Measurements from ENCODE around the gene ADAM15.

Gene ADAM15

GRCh38 chr1:155062702-155063411 lies 11.7 kb downstream of the ADAM15 start:
- peak; percentile 31 to 49 (median 43) for DNase-seq
- H3K9me3 ChIP-seq (ENCODE audit: control insufficient read depth, low read length): no peaks in the 10 kb centered on the region
- H3K36me3 ChIP-seq (ENCODE audit: control insufficient read depth, insufficient read depth, low read length): peaks cover 12% of the 10 kb centered on the region
- H3K4me3 ChIP-seq (ENCODE audit: insufficient read depth, low read depth, low read length, poor library complexity, severe bottlenecking): peak overlapping the region; percentile 92
- H3K27ac ChIP-seq (ENCODE audit: insufficient read depth, low read length, poor library complexity, severe bottlenecking): peak overlapping the region; percentile 15
- H3K4me1 ChIP-seq (ENCODE audit: control insufficient read depth, insufficient read depth, low read length, poor library complexity, severe bottlenecking): peaks cover 28% of the 10 kb centered on the region
- H3K27me3 ChIP-seq (replicated peaks; ENCODE audit: control insufficient read depth, insufficient read depth, low read length, poor library complexity, severe bottlenecking): no peaks in the 10 kb centered on the region

GRCh38 chr1:155063550-155064110 lies 12.5 kb downstream of the ADAM15 start, which contains the start of gene EFNA4:
TSS of gene EFNA4 (plus strand) at chr1:155063740. CDS start at chr1:155063824, 84 bp downstream.
- no peaks in the 10 kb centered on the region for H3K9me3 ChIP-seq (ENCODE audit: control insufficient read depth, low read length)
- peak; percentile 63 to 75 (median 73) for DNase-seq
- H3K27me3 ChIP-seq (replicated peaks; ENCODE audit: control insufficient read depth, insufficient read depth, low read length, poor library complexity, severe bottlenecking): no peaks in the 10 kb centered on the region
- peak within 1 kb of the TSS; percentile 92 for H3K4me3 ChIP-seq (ENCODE audit: insufficient read depth, low read depth, low read length, poor library complexity, severe bottlenecking)
- H3K27ac ChIP-seq (ENCODE audit: insufficient read depth, low read length, poor library complexity, severe bottlenecking): peak within 1 kb of the TSS; percentile 15
- H3K4me1 ChIP-seq (ENCODE audit: control insufficient read depth, insufficient read depth, low read length, poor library complexity, severe bottlenecking): peaks cover 28% of the 10 kb centered on the region
- H3K36me3 ChIP-seq (ENCODE audit: control insufficient read depth, insufficient read depth, low read length): peaks cover 6% of the 10 kb centered on the region

- H3K4me3 ChIP-seq (ENCODE audit: insufficient read depth, low read depth, low read length, poor library complexity, severe bottlenecking): peak overlapping the region; percentile 92
- H3K4me1 ChIP-seq (ENCODE audit: control insufficient read depth, insufficient read depth, low read length, poor library complexity, severe bottlenecking): peaks cover 28% of the 10 kb centered on the region
- H3K27me3 ChIP-seq (replicated peaks; ENCODE audit: control insufficient read depth, insufficient read depth, low read length, poor library complexity, severe bottlenecking): no peaks in the 10 kb centered on the region
- H3K36me3 ChIP-seq (ENCODE audit: control insufficient read depth, insufficient read depth, low read length): peaks cover 12% of the 10 kb centered on the region
- H3K9me3 ChIP-seq (ENCODE audit: control insufficient read depth, low read length): no peaks in the 10 kb centered on the region
- no peak overlapping the region for H3K27ac ChIP-seq (ENCODE audit: insufficient read depth, low read length, poor library complexity, severe bottlenecking)
- peak in 1 of 3 donors; percentile 21 for DNase-seq
Observed at GRCh38 chr1:155064111-155064831, 13.2 kb downstream of the ADAM15 start.

- Histone ChIP-seq H3K4me1 (ENCODE audit: control insufficient read depth, insufficient read depth, low read length, poor library complexity, severe bottlenecking) (peaks cover 28% of the 10 kb centered on the region), H3K9me3 (ENCODE audit: control insufficient read depth, low read length) (no peaks in the 10 kb centered on the region), H3K36me3 (ENCODE audit: control insufficient read depth, insufficient read depth, low read length) (peaks cover 19% of the 10 kb centered on the region), H3K4me3 (ENCODE audit: insufficient read depth, low read depth, low read length, poor library complexity, severe bottlenecking) (no peak overlapping the region), H3K27me3 (replicated peaks; ENCODE audit: control insufficient read depth, insufficient read depth, low read length, poor library complexity, severe bottlenecking) (no peaks in the 10 kb centered on the region), H3K27ac (ENCODE audit: insufficient read depth, low read length, poor library complexity, severe bottlenecking) (no peak overlapping the region)
- no peak for DNase-seq
Observed at GRCh38 chr1:155064832-155065429, 13.8 kb downstream of the ADAM15 start.

GRCh38 chr1:155066777-155067176 lies 15.7 kb downstream of the ADAM15 start:
- Histone ChIP-seq H3K4me1 (ENCODE audit: control insufficient read depth, insufficient read depth, low read length, poor library complexity, severe bottlenecking) (peaks cover 35% of the 10 kb centered on the region), H3K4me3 (ENCODE audit: insufficient read depth, low read depth, low read length, poor library complexity, severe bottlenecking) (no peak overlapping the region), H3K27ac (ENCODE audit: insufficient read depth, low read length, poor library complexity, severe bottlenecking) (no peak overlapping the region), H3K9me3 (ENCODE audit: control insufficient read depth, low read length) (no peaks in the 10 kb centered on the region), H3K27me3 (replicated peaks; ENCODE audit: control insufficient read depth, insufficient read depth, low read length, poor library complexity, severe bottlenecking) (no peaks in the 10 kb centered on the region), H3K36me3 (ENCODE audit: control insufficient read depth, insufficient read depth, low read length) (peaks cover 14% of the 10 kb centered on the region)
- DNase-seq: no peak

- peaks cover 14% of the 10 kb centered on the region for H3K36me3 ChIP-seq (ENCODE audit: control insufficient read depth, insufficient read depth, low read length)
- H3K4me3 ChIP-seq (ENCODE audit: insufficient read depth, low read depth, low read length, poor library complexity, severe bottlenecking): no peak overlapping the region
- H3K27me3 ChIP-seq (replicated peaks; ENCODE audit: control insufficient read depth, insufficient read depth, low read length, poor library complexity, severe bottlenecking): no peaks in the 10 kb centered on the region
- H3K9me3 ChIP-seq (ENCODE audit: control insufficient read depth, low read length): no peaks in the 10 kb centered on the region
- H3K27ac ChIP-seq (ENCODE audit: insufficient read depth, low read length, poor library complexity, severe bottlenecking): no peak overlapping the region
- peaks cover 19% of the 10 kb centered on the region for H3K4me1 ChIP-seq (ENCODE audit: control insufficient read depth, insufficient read depth, low read length, poor library complexity, severe bottlenecking)
- no peak for DNase-seq
Observed at GRCh38 chr1:155068599-155068998, 17.5 kb downstream of the ADAM15 start.

- Histone ChIP-seq H3K4me1 (ENCODE audit: control insufficient read depth, insufficient read depth, low read length, poor library complexity, severe bottlenecking) (peaks cover 18% of the 10 kb centered on the region), H3K27ac (ENCODE audit: insufficient read depth, low read length, poor library complexity, severe bottlenecking) (no peak overlapping the region), H3K36me3 (ENCODE audit: control insufficient read depth, insufficient read depth, low read length) (peaks cover 14% of the 10 kb centered on the region), H3K9me3 (ENCODE audit: control insufficient read depth, low read length) (no peaks in the 10 kb centered on the region), H3K4me3 (ENCODE audit: insufficient read depth, low read depth, low read length, poor library complexity, severe bottlenecking) (no peak overlapping the region), H3K27me3 (replicated peaks; ENCODE audit: control insufficient read depth, insufficient read depth, low read length, poor library complexity, severe bottlenecking) (no peaks in the 10 kb centered on the region)
- DNase-seq: no peak
Observed at GRCh38 chr1:155069551-155070157, 18.5 kb downstream of the ADAM15 start.

- H3K27ac ChIP-seq (ENCODE audit: insufficient read depth, low read length, poor library complexity, severe bottlenecking): peak overlapping the region; percentile 27
- H3K4me1 ChIP-seq (ENCODE audit: control insufficient read depth, insufficient read depth, low read length, poor library complexity, severe bottlenecking): peaks cover 18% of the 10 kb centered on the region
- no peaks in the 10 kb centered on the region for H3K27me3 ChIP-seq (replicated peaks; ENCODE audit: control insufficient read depth, insufficient read depth, low read length, poor library complexity, severe bottlenecking)
- H3K9me3 ChIP-seq (ENCODE audit: control insufficient read depth, low read length): no peaks in the 10 kb centered on the region
- DNase-seq: no peak
- peaks cover 14% of the 10 kb centered on the region for H3K36me3 ChIP-seq (ENCODE audit: control insufficient read depth, insufficient read depth, low read length)
- H3K4me3 ChIP-seq (ENCODE audit: insufficient read depth, low read depth, low read length, poor library complexity, severe bottlenecking): no peak overlapping the region
Observed at GRCh38 chr1:155070158-155070621, 19.1 kb downstream of the ADAM15 start.

- Histone ChIP-seq H3K4me3 (ENCODE audit: insufficient read depth, low read depth, low read length, poor library complexity, severe bottlenecking) (peak overlapping the region; percentile 38), H3K27ac (ENCODE audit: insufficient read depth, low read length, poor library complexity, severe bottlenecking) (peak overlapping the region; percentile 27), H3K9me3 (ENCODE audit: control insufficient read depth, low read length) (no peaks in the 10 kb centered on the region), H3K36me3 (ENCODE audit: control insufficient read depth, insufficient read depth, low read length) (peaks cover 14% of the 10 kb centered on the region), H3K4me1 (ENCODE audit: control insufficient read depth, insufficient read depth, low read length, poor library complexity, severe bottlenecking) (peaks cover 18% of the 10 kb centered on the region), H3K27me3 (replicated peaks; ENCODE audit: control insufficient read depth, insufficient read depth, low read length, poor library complexity, severe bottlenecking) (no peaks in the 10 kb centered on the region)
- DNase-seq: peak; percentile 52 to 66 (median 59)
Observed at GRCh38 chr1:155070721-155071569, 19.8 kb downstream of the ADAM15 start.
